T follicular helper cell (primary cell): Measurements from ENCODE around the gene CORO2B.

Source experiments
- DNase-seq: peaks from one replicate; pipeline ENCODE4 v3.0.0-alpha.2; 2020; ENCODE audit warnings: low read depth

Gene CORO2B

GRCh38 chr15:68700455-68701123 lies 121.8 kb downstream of the CORO2B start:
- DNase-seq = no peak

- no peak for DNase-seq
Measured at GRCh38 chr15:68701886-68702285, 123.1 kb downstream of the CORO2B start.

GRCh38 chr15:68704496-68705021 lies 125.8 kb downstream of the CORO2B start:
- no peak for DNase-seq

DNA sequence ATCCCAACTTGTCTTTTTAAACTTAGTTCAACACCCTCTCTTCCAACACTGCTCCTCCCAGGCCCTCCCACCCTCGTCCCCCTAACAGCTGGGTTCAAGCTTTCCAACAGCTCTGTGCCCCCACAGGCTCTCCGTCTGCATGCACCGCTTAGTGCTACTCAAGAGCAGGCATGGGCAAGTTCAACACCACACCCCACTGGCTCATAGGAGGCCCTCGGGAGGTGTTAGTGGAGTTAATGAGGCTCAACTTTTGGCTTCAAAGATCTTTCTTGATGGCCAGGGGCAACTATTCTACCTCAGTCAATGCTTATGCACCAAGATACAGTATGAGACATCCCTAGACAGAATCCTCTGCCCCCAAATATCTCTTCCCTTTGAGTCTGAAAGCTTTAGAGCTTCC lies 127.5 kb downstream of the CORO2B start:
- DNase-seq = no peak

GRCh38 chr15:68706931-68707330 lies 128.1 kb downstream of the CORO2B start:
- no peak for DNase-seq

DNA sequence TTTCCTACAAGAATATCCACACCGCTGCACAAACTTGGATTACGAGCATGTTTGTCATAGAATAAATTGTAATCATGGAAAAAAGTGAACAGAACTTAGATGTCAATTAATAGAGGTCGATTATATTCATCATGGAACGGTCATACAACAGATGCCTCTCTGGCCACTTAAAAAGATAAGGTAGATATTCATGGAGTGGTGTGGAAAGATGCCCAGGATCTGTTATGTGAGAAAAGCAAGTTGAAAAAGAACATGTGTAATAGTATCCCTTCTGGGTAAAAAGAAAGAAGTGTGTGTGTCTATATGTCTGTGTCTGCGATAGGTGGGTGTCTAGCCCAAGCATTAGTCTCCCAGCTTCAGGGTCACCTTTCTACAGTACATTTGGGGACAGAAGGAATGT lies 128.6 kb downstream of the CORO2B start:
- DNase-seq = no peak

GRCh38 chr15:68709876-68710275 lies 131.1 kb downstream of the CORO2B start:
- no peak for DNase-seq

GRCh38 chr15:68710536-68710935 lies 131.7 kb downstream of the CORO2B start:
- no peak for DNase-seq

DNA sequence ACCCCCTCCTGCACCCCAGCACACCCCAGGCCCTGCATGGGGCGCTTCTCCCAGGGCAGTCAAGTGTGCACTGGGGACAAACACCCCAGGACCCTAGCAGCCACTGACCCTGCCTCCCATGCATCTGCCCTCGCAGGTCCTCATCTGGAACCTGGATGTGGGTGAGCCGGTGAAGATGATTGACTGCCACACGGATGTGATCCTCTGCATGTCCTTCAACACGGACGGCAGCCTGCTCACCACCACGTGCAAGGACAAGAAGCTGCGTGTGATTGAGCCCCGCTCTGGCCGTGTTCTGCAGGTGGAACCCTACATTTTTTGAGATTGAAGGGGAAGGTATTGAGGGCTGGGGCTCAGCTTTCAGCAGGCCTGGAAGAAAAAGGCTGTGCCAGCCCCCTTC lies 132.6 kb downstream of the CORO2B start:
- DNase-seq = no peak

DNA sequence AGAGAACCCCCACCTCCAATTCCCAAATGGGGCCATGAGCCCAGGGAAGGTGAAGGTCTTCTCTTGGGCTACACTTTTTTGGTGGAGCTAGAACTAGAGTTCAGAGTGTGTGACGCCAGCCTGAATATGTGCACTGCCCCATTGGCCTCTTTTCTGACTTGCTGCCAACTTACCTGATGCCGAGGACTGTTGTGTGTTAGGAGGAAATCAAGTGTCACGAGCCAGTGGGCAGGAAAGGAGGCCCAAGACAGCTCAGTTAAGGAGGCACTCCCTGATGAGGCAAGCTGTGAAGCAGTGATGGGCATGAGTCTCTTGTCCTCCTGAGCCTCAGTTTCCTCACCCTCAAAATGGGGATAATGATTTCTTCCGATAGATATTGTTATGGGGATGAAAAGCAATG lies 134.1 kb downstream of the CORO2B start:
- DNase-seq = no peak

- DNase-seq = no peak
Measured at GRCh38 chr15:68713874-68714273, 135.1 kb downstream of the CORO2B start.

- no peak for DNase-seq
Measured at GRCh38 chr15:68715111-68715510, 136.3 kb downstream of the CORO2B start.

DNA sequence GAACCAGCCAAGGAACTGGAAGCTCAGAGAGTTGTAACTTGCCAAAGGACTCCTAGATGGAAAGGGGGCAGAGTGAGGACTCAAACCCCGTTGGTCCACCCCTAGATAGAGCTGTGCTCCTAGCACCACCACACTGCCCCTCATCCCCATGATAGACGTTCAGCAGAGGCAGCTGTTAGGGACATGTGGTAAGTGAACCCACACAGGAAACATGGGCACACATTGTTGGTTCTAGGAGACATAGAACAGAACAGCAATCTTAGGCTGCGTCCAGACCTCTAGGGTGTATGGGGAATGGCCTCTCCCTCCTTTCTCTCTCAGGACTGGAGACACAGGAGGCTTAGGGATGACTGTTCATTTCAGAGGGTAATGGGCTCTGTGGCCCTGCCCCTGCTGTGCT lies 139.2 kb downstream of the CORO2B start:
- no peak for DNase-seq

- DNase-seq = no peak
Measured at GRCh38 chr15:68718468-68718867, 139.7 kb downstream of the CORO2B start.

DNA sequence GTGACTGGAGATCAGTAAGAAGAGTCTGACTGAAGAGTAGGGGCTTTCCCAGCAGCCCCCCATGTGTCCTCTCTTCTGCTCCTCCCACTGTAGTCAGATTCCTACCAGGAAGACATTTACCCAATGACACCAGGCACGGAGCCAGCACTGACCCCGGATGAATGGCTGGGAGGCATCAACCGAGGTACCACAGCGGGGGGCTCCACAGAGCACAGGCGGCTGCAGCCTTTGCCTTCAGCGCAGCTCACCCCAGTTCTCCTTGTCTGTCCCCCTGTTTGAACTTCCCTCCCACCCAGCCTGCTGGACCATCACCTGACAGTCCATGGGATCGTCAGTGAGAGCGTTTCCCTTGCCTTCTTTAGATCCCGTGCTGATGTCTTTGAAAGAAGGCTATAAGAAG lies 140.3 kb downstream of the CORO2B start:
- no peak for DNase-seq

- no peak for DNase-seq
Measured at GRCh38 chr15:68719672-68720071, 140.9 kb downstream of the CORO2B start.

GRCh38 chr15:68721886-68722285 lies 143.1 kb downstream of the CORO2B start:
- DNase-seq = no peak

- DNase-seq = no peak
Measured at GRCh38 chr15:68725736-68726135, 146.9 kb downstream of the CORO2B start.

- no peak for DNase-seq
Measured at GRCh38 chr15:68726246-68726645, 147.5 kb downstream of the CORO2B start.

GRCh38 chr15:68729789-68730411 lies 151.1 kb downstream of the CORO2B start:
- DNase-seq = no peak

- DNase-seq = no peak
Measured at GRCh38 chr15:68730471-68730919, 151.7 kb downstream of the CORO2B start.

DNA sequence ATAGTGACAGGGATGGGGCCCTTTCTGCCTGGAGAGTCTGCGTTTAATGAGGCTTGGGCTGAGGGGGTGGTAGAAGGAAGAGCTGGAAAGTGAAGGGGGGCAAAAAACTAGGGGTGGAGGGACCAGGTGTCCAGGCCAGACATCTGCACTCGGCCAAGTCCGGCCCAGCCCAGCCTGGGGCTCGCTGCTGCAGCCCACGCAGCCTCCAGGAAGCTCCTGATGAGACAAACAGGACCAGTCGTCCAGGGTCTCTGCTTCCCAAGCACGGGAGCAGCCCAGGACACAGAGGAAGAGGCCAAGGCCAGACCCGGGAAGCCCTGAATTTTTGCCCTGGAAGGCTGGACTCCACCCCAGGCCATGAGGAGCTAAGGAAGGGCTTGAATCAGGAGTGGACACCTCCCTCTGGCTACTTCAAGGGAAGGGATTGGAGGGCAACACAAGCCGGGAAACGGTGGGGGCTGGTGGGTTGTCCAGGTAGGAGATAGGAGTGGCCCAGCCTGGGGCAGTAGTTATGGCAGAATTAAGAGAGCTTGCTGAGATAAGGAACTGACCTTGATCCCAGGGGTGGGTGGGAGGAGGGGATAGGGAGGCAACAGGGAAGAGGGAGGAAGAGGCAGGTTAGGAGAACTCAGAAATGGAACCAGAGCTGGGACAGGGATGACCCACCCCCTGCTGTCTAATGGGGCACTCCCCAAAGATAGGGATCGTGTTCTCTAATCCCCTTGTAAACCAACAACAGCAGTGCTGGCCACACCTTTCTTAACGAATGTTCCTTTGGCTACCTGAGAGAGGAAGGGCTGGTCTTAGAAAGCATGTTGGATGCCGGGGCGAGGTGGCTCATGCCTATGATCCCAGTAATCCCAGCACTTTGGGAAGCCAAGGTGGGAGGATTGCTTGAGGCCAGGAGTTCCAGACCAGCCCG lies 152.4 kb downstream of the CORO2B start:
- no peak for DNase-seq

GRCh38 chr15:68732451-68732850 lies 153.7 kb downstream of the CORO2B start:
- no peak for DNase-seq
